GM19467 (cell line): ENCODE results near the gene UQCR11.
"Not testable (repeated sequence)": the region's sequence is repeated elsewhere in the genome, so short reads cannot be mapped to it uniquely, and the experiment has no call there.

ENCODE experiments used
- ATAC-seq: cut with Tn5 transposase; IDR thresholded peaks from one replicate; pipeline ENCODE4 v1.9.1; 2021; ENCODE audit warnings: mild to moderate bottlenecking, moderate library complexity; ENCODE audit not compliant: unreplicated experiment

Gene UQCR11

DNA sequence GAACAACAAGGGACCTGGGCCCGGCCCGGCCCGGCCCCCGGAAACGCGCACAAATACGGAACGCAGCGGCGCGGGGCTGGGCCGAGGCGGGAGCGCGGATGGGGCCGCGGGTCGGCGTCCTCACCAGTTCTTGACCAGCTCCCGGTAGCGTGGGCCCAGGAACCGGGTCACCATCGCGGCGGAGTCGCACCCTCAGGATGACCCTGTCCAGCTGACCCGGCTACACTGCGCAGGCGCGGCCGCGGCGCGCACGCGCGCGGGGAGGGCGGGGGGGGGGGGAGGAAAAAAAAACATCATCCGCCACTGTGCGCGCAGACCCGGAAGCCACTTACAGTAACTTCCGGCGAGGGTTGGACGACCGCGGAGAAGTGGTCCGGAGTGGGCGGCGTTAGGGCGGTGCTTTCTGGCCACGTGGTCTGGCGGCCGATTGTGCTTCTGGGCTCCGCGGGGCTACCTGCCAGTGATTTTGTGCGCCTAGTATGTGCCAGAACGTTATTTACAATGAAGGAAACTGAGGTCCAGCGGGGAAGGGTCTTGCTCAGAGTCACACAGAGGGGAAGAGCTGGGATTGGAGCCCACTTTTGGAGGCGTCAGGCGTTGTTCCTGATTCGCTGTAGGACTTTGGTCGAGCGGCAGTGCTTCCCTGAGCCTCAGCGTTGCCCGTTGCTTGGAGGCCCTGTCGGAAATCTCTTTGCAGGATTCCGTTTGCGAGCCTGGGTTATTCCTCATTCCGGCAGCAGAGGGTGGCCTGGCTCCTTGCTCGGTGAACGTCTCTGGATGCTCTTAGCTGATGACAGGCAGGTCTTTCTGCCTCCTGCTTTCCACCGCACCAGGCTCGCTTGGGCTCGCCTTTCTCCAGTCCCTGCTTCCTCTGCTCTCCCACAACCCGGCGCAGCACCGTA is at the start of gene UQCR11:
UQCR11 (minus strand) TSS at position 227 of the 902 bp plus-strand sequence; CDS start at position 174, 53 bp downstream.
- ATAC-seq, result peak; percentile 78

DNA sequence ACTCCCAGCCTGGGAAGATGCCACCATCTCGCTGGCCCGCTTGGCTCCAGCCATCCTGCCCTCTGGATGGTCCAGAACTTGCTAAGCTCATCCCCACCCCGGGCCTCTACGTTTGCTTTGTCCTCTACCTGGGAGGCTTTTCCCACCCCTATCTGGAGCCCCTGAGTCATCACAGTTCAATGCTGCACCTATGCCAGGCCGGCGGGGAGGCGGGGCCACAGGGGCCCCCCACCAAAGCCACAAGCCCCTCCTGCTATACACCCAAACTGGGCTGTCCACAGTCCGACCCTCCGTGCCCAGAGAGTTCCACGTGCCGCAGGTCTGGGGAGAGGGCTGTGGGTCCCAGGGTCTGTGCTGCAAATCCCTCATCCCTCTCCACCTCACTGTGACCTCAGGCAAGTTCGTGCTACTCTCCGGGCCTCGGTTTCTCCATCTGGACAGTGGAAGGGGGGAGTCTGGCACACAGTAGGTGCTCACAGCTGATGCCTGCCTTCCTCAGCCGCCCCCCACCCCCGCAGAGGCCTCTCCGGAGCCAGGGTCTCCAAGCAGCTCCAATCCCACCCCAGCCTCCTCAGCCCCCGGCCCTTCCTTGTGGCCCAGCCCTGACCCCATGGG is 49.0 kb upstream of the UQCR11 start:
- ATAC-seq, result no peak

DNA sequence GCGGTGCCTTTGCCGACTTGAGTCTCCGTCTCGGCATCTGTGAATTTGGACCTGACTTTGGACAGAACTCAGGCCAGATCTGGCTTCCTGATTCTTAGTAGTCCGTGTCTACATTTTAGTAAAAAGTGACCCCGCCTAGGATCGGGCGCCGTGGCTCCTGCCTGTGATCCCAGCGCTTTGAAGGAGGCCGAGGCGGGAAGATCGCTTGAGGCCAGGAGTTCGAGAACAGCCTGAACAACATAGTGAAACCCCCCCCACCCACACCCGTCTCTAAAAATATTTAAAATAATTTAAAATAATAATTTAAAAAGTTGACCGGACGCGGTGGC is 48.0 kb upstream of the UQCR11 start:
- no peak for ATAC-seq

DNA sequence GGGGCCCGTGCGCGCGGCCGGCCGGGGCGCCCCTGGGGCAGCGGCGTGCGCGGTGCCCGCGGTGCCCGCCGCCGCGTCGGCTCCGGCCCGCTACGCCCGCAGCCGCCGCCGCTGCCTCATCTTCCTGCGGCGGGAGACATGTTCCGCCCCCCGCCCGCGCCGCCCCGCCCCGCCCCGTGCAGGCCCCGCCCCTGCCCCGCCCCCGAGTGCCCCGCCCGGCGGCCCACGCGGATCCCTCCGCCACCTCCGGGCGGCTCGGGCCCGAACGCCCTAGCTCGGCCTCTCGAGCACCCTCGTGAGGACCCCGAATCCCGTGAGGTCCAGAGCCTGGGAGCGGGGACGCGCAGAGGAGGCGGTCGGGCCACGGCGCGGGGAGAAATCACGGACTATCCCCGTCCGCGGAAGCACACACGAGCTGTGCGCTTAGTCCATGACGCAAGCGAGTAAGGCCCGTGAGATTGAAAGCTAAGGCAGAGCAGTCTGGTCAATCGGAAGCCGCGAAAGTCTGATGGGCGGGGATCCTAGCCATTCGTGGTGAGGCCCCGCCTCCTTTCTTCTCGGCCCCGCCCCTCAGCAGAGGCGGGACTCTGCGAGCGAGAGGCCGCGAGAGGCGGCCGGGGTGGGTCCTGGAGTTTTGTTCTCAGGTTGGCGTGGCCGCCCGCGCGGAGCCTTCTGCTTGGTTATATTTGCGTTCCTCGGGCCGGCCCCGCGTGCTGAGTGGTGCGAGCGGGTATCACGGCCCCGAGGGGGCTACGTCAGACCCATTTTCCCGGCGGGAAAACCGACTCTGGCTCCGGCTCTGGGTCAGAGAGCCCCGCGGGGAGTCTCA is 47.4 kb upstream of the UQCR11 start, which contains the start of gene TCF3:
TCF3 (minus strand) TSS at position 145 of the 829 bp plus-strand sequence. CDS start 2,367 bp downstream, outside the sequence.
- peak; percentile 48 for ATAC-seq

DNA sequence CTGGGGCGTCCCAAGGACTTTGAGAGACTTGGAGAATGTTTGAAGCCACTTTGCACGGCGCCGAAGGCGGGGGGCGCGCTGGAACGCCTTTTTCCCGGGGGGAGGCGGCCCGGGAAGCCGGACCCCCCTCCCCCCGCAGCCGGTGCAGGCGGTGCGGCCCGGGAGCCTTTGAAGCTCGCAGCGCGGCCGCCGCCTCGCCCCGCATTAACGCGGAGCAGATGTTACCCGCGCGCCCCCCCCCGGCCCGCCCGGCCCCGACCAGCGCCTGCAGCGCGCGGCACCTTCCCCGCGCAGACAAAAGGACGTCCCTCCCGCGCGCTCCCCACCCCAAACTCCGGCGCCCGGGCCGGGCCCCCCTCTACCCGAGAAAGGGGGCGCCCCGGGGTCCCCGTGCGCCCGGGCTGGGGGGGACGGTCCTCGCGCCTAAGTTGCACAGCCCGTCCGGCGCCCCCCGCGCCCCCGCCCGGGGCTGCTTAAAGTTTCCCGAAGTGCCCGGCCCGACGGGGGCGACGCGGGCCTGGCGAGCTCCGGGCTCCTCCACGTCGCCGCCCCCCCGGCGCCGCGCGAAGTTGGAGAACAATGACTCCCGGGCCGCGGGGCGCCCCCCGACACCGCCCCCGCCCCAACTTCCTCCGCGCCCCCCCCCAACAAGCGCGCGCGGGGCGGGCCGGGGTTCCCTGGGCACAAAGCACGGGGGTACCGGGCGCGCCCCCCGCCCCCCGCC is 46.5 kb upstream of the UQCR11 start:
- no peak for ATAC-seq

DNA sequence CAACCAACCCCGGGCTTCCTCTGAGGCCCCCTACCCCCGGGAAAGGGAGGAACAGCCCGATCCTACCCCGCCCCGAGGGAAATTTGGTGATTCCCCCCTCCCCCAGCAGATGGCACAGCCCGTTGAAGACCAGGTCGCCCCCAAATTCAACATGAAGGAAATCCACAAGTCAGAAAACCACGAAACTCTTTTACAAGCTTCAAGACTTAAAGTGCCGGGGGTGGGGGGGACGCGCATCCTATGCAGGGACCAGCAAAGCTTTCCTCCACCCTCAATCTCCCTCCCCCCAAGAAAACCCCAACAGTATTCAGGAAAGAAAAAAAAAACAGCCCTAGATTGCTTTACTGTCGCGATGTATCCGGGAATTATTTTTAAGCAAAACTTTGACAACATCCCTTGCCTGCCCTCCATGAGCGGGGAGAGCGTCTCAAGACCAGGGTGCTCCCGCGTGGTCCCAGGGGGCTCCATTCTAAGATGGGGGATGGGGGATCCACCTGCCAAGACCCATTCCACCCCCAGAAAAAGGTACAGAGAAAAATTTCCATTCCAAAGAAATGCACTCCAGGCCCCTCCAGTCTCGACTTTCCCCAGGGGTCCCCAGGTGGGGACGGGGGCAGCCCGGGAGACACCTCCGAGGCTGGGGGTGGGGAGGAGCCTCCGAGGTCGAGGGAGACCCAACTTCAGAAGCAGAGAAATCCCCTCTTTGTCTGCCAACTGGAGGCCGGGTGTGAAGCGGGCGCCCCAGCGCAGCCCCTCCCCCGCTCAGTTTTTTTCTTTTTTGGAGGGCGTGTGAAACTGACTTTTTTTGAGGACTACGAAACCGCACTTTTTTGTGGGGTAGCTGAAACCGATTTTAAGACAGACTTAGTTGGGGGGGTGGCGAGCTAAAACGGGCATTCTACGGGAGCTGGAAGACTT is 45.6 kb upstream of the UQCR11 start:
- no peak for ATAC-seq

DNA sequence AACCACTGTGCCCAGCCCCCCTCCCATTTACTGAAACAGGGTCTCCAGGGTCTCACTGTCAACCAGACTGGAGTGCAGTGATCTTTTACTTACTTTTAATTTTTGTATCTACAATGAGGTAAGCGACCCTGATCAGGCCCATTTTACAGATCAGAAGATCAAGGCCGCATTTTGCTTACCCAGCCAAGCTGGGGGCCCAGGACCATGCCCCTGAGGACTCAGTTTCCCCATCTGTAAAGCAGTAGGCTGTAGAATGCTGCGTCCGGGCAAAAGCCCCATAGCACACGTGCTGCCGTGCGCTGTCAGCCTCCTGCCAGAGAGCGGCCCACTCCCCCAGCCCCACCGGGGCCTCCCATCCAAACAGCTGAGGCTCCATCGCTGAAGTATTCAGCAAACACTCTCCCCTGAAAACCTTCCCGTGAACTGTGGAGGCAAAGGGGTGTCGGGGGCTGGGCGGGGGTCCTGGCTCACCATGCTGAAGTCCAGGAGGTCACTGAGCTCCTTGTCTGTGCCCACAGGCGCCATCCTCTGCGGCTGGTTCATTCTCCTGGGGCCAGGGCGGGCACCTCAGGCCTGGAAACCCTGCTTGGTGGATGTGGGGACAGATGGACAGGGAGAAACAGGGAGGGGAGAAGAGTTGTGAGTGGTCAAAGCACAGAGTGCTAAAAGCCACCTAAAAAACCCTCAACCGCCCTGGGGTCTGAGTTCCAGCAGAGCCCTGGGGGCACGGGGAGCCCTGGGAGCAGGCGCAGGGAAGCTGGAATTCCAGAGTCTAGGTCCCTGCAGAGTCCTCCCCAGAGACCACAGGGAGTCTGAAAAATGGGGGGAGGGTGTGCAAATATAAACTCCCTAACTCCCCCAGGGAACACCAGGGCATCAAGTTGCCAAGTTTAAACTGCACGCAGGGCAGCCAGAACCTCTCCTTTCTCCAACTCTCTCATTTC is 44.7 kb upstream of the UQCR11 start:
- ATAC-seq, result no peak

DNA sequence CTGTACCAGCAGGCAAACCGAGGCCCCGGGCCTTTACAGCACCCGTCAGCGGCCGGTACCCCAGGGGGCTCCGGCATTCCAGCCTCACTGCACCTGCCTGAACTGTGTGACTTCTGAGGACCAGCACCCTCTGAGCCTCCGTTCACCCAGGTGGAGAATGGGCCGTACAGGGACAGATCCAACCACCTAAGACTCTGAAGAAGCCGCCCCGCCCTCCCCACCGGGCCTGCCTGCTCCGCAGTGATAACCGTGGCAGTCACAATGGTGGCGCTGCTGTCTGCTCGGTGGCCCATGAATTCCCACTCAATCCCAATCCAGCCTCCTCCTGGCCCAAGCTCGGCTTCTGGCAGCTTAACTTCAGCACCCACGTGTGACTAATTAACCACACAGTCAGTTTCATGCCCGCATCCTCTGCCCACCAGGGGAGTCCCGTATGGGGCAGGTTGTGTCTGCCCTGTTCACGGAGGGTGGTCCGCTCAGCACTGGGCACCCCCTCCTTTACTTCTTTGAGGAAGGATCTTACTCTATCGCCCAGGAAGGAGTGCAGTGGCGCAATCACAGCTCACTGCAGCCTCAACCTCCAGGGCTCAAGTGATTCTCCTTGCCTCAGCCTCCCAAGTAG is 43.8 kb upstream of the UQCR11 start:
- ATAC-seq, result no peak

DNA sequence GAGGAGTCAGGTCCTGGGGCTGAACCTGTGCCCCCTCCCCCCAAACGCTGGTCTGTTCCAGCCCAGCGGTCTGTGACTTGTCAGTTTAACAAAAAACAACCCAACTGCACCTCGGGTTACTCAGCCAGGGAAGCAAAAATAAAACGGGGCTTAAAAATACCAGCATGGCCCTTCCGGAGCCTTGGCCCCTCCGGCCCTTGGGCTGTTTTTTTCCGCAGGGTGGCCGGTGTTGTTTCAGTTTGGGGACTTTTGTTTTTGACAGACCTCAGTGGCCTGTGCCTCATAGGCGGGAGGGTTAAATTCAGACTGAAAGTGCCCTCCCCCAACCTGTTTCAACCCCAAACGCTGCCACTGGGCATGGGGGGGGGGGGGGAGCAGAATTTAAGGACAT is 43.2 kb upstream of the UQCR11 start:
- no peak for ATAC-seq

DNA sequence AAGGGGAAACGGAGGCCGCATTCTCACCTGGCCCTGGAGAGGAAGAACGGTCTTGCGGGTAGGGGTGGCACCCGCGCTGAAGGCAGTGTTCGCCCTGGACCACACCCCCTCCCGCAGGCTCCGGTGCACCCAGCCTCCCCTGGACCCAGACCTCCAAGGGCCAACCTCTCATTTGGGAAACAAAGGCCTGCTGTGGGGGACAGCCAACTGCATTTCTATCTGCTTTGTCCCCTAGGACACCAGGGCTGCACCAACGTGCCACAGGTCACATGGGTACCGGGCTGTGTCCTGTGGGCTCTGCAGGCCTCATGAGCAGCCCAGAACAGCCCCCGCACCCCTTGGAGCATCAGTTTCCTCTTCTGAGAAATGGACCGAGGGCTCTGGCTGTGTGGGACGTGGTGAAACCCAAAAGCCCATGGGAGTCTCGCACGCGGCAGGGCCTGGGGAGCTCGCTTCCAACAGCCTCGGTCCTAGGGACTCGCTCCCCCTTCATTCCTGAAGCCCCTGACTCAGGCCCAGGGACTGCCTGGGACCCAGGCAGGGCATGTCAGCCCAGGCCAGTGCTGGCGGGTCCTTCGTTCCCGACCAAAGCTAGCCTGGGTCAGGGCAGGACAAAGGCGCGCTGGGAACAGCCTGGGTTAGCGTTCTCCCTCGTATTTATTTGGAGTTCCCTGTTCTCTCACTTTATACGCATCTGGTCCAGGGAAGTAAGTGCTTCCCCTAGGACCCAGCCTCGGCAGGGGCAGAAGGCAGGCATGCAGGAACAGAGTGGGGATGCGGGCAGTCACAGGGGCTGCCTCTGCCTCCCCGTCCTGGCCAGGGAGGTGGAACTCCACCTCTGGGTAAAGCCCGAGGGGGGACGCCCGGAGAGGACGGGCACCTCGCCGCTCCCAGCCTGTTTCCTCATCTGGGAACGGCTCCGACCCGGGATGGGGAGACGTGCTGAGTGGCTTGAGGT is 42.5 kb upstream of the UQCR11 start:
- no peak for ATAC-seq

DNA sequence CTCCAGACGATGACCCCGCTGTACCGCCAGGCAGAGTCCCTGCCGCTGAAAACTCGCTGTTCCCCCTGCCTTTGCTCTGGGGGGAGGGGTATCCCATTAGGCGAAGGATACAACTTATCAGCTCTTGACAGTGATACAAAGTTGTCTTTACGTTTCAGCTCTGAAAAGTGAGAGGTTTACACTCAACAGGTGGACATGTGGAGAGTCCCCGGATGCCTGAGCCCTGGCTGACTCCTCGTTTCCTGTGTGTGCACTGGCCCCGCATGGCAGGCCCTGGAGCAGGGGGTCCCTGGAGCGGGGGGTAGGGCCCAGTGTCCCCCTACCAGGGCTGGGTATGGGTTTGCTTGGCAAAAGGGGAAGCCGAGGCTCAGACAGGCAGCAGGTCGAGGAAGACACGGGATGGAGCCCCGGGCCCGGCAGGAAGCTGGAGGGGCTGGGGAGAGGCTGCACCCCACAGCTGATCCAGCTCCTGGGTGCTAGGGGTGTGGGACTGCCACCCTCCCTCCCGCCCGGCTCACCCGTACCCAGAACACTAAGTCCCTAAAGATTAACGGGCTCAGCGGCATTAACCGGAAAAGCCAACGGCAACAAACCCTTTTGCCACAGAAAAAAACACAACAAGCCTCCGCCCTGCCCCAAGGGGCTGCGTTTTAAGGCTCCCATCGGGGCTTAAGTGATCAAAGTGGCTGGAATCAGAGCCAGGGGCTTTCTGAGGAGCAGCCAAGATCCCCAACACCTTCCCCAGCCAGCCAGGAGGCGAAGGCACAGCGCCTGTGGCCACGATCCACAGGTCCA is 41.6 kb upstream of the UQCR11 start:
- ATAC-seq, result no peak

DNA sequence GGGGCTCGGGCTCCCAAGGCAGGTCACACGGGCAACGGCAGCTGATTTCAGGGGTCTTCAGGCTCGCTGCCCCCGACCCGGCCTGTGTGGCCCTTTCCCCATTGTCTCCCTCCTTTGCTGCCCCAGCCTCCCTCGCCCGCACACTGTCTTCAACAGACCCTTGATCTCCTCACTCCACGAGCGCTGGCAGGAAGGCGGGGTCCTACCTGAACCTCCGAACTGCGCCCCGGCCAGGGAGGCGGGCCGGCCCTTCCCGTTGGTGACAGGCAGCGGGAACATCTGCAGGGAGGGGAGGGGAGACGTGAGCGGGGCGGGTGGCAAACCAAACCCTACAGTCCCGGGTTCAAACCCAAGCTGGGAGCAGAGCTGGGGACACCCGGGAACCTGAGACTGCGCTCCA is 40.9 kb upstream of the UQCR11 start:
- no peak for ATAC-seq

DNA sequence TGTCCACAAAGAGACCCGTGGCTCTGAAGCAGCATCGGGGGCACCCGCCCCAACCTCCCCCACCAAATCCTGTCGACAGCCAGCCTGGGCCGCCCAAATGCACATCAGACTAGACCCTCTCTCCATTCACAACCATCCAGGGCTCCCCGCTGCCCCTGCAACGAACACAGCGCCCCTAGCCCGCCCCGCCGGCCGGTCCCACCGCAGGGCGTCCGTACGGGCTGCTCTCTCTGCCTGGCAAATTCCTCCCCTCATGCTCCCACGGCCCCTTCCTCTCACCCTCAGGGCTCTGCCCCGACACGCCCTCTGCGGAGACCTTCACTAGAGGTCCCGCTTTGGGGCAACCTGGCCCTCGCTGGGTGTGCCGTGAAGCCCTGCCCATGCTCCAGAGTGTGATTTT is 40.0 kb upstream of the UQCR11 start:
- no peak for ATAC-seq

DNA sequence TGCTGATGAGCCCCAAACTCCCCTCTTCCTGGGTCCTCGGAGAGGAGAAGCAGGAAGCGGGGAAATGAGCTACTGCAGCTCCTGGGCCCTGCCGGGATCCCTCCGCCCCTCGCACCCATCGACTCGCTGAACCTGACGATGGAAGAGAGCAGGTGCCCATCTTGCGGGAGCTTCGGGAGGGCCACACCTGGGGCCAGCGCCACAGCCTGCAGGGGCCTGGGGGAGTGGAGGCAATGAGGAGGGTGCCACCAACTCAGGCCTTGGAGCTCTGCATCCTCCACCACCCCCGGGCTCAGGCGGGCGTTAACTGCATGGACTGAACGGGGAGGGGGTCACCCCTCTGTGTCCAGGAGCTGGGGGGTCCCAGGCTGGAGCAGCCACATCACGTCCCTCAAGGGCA is 38.8 kb upstream of the UQCR11 start:
- no peak for ATAC-seq

DNA sequence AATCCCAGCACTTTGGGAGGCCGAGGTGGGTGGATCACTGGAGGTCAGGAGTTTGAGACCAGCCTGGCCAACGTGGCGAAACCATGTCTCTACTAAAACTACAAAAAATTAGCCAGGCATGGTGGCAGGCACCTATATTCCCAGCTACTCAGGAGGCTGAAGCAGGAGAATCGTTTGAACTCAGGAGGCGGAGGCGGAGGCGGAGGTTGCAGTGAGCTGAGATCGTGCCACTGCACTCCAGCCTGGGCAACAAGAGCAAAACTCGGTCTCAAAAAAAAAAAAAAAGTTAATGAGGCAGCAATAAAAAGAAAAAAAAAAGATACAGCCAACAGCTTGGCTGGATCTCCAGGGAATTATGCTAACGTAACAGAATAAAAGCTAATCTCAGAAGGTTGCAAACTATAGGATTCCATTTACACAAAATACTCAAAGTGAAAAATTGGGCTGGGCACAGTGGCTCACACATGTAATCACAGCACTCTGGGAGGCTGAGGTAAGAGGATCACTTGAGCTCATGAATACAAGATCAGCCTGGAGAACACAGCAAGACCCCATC is 35.7 kb upstream of the UQCR11 start:
- ATAC-seq, result not testable (repeated sequence)
